Loucy (cell line): ENCODE data around the gene ARID3B.

Experiments used
- H2AFZ ChIP-seq: fragments of 200-600 bp; sonication (generic); 2 replicates; pipeline ENCODE4 v1.6.0; 2016; ENCODE audit warnings: antibody characterized with exemption, mild to moderate bottlenecking, low read length, moderate library complexity
- H3F3A ChIP-seq: fragments of 200-600 bp; 2 replicates; pipeline ENCODE4 v1.6.0; 2016; ENCODE audit warnings: antibody characterized with exemption, low read depth, mild to moderate bottlenecking
- H3K27me3 ChIP-seq: fragments of 200-600 bp; sonication (generic); 2 replicates; pipeline ENCODE4 v1.6.1; 2014; ENCODE audit warnings: low read length, mild to moderate bottlenecking; ENCODE audit not compliant: insufficient read depth, poor library complexity, severe bottlenecking
- H3K36me3 ChIP-seq: fragments of 200-600 bp; sonication (generic); 2 replicates; pipeline ENCODE4 v1.6.1; 2016; ENCODE audit warnings: low read length; ENCODE audit not compliant: insufficient read depth
- H3K4me1 ChIP-seq: fragments of 200-600 bp; sonication (generic); 2 replicates; pipeline ENCODE4 v1.5.1; 2014; ENCODE audit warnings: low read length, mild to moderate bottlenecking; ENCODE audit not compliant: insufficient read depth, poor library complexity, severe bottlenecking
- H3K4me2 ChIP-seq: fragments of 200-600 bp; sonication (generic); 2 replicates; pipeline ENCODE4 v1.6.0; 2014; ENCODE audit warnings: antibody characterized with exemption, low read length, low read depth, mild to moderate bottlenecking; ENCODE audit not compliant: poor library complexity, severe bottlenecking
- H3K4me3 ChIP-seq: fragments of 200-600 bp; sonication (generic); 2 replicates; pipeline ENCODE4 v1.5.1; 2014; ENCODE audit warnings: low read length, mild to moderate bottlenecking, mixed read lengths; ENCODE audit not compliant: poor library complexity, severe bottlenecking
- H3K79me2 ChIP-seq: fragments of 200-600 bp; sonication (generic); 2 replicates; pipeline ENCODE4 v1.6.1; 2014; ENCODE audit warnings: low read length; ENCODE audit not compliant: insufficient read depth
- H3K9ac ChIP-seq: fragments of 200-600 bp; sonication (generic); 2 replicates; pipeline ENCODE4 v1.6.0; 2014; ENCODE audit warnings: mild to moderate bottlenecking, low read depth, low read length, moderate library complexity; ENCODE audit not compliant: poor library complexity, severe bottlenecking
- H3K9me2 ChIP-seq: fragments of 200-600 bp; sonication (generic); replicated peaks from 2 replicates; pipeline ENCODE4 v1.6.1; 2016; ENCODE audit warnings: low read depth, low read length, mixed read lengths
- H3K9me3 ChIP-seq: fragments of 200-600 bp; sonication (generic); 2 replicates; pipeline ENCODE4 v1.6.1; 2014; ENCODE audit warnings: mild to moderate bottlenecking, antibody characterized with exemption, low read length, low read depth; ENCODE audit not compliant: insufficient read depth
- H4K20me1 ChIP-seq: fragments of 200-600 bp; sonication (generic); 2 replicates; pipeline ENCODE4 v1.6.0; 2014; ENCODE audit warnings: antibody characterized with exemption, low read length, mild to moderate bottlenecking; ENCODE audit not compliant: insufficient read depth, poor library complexity, severe bottlenecking
- EZH2phosphoT487 ChIP-seq: fragments of 200-600 bp; IDR thresholded peaks from 2 replicates; pipeline ENCODE4 v1.6.1; 2018; ENCODE audit warnings: antibody characterized with exemption, mild to moderate bottlenecking, moderate library complexity, borderline replicate concordance
- TF ChIP-seq, protein P1 (sequence below): fragments of 200-600 bp; sonication (generic); conservative IDR thresholded peaks from 2 replicates; pipeline ENCODE4 v1.5.1; 2014; ENCODE audit warnings: mild to moderate bottlenecking, antibody characterized with exemption, low read length

The ARID3B gene

DNA sequence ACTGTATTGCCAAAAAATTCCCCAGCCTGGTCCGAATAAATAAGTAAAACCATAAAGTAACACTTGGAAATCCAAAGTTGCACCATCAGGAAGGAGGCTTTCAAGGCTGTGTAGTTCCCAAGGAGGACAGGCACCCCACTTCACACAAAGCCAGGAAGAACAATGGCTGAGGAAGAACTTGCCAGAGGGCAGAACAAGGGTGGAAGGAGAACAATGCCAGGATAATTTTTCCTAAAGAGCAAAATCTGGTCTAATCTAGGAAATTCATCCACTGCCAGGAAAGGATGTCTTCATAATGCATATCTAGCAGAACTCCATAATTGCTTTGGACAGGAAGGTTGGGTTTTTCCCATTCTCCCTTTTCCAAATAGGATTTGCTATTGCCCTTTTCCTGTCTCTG lies 15.7 kb upstream of the ARID3B start:
- Histone ChIP-seq H3K79me2 (no peaks in the 10 kb centered on the region), H2AFZ (no peak overlapping the region), H3K9ac (no peak overlapping the region), H3K36me3 (no peaks in the 10 kb centered on the region), H3K4me2 (no peak overlapping the region), H3K9me2 (no peaks in the 10 kb centered on the region), H3K4me1 (no peaks in the 10 kb centered on the region), H3K27me3 (no peaks in the 10 kb centered on the region), H3K9me3 (no peaks in the 10 kb centered on the region), H4K20me1 (no peaks in the 10 kb centered on the region), H3K4me3 (no peak overlapping the region), H3F3A (no peaks in the 10 kb centered on the region)
- TF ChIP-seq EZH2phosphoT487, result no peak
- TF ChIP-seq, protein P1, sequence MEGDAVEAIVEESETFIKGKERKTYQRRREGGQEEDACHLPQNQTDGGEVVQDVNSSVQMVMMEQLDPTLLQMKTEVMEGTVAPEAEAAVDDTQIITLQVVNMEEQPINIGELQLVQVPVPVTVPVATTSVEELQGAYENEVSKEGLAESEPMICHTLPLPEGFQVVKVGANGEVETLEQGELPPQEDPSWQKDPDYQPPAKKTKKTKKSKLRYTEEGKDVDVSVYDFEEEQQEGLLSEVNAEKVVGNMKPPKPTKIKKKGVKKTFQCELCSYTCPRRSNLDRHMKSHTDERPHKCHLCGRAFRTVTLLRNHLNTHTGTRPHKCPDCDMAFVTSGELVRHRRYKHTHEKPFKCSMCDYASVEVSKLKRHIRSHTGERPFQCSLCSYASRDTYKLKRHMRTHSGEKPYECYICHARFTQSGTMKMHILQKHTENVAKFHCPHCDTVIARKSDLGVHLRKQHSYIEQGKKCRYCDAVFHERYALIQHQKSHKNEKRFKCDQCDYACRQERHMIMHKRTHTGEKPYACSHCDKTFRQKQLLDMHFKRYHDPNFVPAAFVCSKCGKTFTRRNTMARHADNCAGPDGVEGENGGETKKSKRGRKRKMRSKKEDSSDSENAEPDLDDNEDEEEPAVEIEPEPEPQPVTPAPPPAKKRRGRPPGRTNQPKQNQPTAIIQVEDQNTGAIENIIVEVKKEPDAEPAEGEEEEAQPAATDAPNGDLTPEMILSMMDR, result no peak

DNA sequence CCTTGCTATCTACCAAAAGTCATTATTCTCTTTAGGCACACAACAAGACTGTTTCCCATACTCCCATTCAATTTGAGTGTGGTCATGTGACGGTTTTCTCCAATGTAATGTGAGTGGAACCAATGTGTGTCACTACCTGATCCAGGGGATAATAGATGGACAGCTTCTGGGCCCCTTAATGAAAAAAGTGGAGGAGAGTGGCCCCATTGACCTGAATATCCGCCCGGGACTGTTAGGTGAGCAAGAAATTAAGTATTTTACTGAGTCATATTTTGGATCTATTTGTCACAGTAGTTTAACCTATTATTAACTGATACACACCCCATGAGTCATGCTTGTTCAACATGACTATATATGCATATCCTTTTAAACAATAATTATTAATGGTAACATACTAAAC lies 15.1 kb upstream of the ARID3B start:
- Histone ChIP-seq H3K79me2 (no peaks in the 10 kb centered on the region), H3K9me2 (no peaks in the 10 kb centered on the region), H3K4me3 (no peak overlapping the region), H3K27me3 (no peaks in the 10 kb centered on the region), H4K20me1 (no peaks in the 10 kb centered on the region), H3F3A (no peaks in the 10 kb centered on the region), H2AFZ (no peak overlapping the region), H3K4me1 (no peaks in the 10 kb centered on the region), H3K9ac (no peak overlapping the region), H3K4me2 (no peak overlapping the region), H3K9me3 (no peaks in the 10 kb centered on the region), H3K36me3 (no peaks in the 10 kb centered on the region)
- no peak for TF ChIP-seq EZH2phosphoT487
- TF ChIP-seq, protein P1, result no peak

DNA sequence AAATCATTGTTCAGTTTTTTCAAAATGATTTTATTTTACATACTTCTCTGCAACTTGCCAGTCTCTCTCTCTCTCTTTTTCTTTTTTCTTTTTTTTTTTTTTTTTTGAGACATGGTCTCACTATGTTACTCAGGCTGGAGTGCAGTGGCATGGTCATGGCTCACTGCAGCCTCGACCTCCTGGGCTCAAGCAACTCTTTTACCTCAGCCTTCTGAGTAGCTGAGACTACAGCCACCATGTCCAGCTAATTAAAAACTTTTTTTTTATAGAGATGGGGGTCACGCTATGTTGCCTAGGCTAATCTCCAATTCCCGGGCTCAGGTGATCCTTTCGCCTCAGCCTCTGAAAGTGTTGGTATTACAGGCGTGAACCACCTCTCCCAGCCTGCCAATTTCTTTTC lies 12.1 kb upstream of the ARID3B start:
- no peaks in the 10 kb centered on the region for H3F3A ChIP-seq
- no peaks in the 10 kb centered on the region for H3K27me3 ChIP-seq
- no peaks in the 10 kb centered on the region for H3K79me2 ChIP-seq
- no peak overlapping the region for H3K4me2 ChIP-seq
- H3K9me3 ChIP-seq, result no peaks in the 10 kb centered on the region
- H3K36me3 ChIP-seq, result no peaks in the 10 kb centered on the region
- no peak overlapping the region for H2AFZ ChIP-seq
- TF ChIP-seq EZH2phosphoT487, result no peak
- TF ChIP-seq, protein P1, result no peak
- no peak overlapping the region for H3K9ac ChIP-seq
- H3K4me3 ChIP-seq, result no peak overlapping the region
- H3K4me1 ChIP-seq, result no peaks in the 10 kb centered on the region
- H3K9me2 ChIP-seq, result no peaks in the 10 kb centered on the region
- no peaks in the 10 kb centered on the region for H4K20me1 ChIP-seq
